ENCODE results near the gene NACA2.
"Not testable (repeated sequence)": the region's sequence is repeated elsewhere in the genome, so short reads cannot be mapped to it uniquely, and the experiment has no call there.

NACA2 gene

DNA sequence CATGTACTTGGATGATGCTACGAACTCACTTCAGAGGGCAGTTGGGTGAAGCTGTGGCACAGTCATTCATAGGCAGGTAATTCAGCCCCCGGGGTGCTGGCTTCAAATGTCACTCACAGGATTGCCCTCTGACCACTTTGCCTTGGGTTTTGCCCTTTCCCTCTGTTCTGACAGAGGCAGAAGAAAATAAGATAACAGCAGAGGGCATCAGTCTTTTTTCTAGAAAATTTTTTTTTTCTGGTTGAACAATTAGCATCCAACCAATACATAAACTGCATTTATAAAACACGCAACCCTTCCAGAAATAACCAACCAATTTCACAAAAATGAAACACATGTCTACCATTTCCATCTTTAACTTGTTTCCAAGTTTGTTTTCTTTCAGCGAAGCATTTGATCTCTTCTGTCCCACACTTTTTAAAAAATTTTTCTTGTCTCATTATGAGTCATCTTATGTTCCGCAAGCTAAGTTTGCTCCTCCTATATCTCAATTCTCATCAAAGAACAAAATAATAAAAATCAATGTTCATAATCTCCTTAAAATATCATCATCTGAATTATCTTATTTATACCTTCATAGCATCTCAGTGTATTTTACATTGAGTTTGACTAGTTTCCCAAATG lies 15.6 kb downstream of the NACA2 start:
- no peak for DNase-seq

DNA sequence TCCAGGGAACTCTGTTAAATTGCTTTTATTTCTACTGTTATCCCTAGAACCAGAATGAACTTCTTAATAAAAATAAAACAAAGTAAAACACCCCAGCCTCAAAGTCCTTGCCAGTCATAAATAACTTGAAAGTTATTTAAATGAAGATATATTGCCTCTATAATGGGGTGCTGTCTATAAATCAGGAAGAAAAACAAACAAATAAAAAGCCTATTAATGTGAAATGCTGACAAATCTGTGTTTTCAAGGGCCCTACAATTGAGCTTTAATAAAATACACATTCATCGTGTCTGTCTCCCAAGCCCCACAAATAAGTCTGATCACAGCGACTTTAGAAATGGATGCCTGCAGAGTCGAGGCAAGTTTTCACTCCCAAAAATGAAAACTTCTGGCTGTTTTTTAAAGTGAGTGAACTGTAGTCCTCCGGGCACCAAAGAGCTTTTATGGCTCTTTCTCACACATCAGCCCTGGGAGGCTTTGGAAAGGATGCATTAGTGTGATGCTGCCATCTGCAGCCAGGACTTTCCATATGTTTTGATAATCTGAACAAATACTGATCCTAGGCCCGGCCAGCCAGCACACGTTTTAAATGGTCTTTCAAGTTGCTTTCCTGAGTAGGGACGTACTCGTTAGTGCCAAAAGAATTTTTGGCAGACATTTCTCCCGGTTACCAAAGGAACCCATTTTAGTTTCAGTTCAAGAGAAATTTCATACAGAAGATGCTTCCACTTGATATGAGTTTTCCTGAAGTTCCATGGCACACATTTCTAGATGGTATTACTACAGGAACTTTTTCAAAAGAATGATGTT lies 16.3 kb downstream of the NACA2 start:
- DNase-seq, result no peak

DNA sequence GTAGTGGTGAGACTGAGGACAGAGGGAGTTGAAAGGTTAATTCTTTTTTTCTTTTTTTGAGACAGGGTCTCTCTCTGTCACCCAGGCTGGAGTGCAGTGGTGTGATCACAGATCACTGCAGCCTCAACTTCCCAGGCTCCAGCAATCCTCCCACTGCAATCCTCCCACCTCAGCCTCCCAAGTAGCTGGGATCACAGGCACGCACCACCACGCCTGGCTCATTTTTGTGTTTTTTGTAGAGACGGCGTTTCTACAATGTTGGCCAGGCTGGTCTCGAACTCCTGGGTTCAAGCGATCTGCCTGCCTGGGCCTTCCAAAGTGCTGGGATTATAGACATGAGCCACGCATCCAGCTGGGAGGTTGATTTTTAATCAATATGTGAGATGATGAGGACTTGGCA lies 18.5 kb downstream of the NACA2 start:
- not testable (repeated sequence) for DNase-seq

DNA sequence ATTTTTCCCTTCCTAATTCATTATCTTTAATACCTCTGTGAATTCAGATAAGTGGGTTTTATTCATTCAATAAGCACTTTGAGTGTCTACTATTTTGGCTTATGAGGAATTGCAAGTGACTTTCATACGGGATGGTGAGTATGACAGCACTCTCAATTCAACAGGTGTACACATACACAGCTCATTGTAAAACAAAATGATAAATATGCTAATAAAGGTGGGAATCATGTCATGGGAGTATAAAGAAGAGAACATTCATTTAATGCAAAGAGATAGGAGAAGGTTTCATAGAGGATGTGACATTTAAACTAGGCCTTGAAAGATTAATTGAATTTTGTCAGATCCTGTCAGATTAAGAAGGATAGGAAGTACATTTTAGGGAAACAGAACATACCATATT lies 19.4 kb downstream of the NACA2 start:
- no peak for DNase-seq

DNA sequence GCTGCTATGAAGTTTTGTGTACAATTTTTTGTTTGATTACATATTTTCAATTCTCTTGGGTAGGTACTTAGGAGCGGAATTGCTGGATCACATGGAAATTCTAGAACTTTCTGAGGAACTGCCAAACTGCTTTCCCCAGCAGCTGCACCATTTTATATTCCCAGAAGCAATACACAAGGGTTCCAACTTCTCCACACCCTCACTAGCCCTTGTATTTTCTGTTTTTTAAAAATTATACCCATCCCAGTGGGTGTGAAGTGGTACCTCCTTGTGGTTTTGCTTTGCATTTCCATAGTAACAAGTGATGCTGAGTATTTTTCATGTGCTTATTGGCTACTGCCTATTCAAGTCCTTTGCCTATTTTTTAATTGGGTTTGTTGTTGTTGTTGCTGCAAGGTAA lies 20.9 kb downstream of the NACA2 start:
- DNase-seq, result no peak

DNA sequence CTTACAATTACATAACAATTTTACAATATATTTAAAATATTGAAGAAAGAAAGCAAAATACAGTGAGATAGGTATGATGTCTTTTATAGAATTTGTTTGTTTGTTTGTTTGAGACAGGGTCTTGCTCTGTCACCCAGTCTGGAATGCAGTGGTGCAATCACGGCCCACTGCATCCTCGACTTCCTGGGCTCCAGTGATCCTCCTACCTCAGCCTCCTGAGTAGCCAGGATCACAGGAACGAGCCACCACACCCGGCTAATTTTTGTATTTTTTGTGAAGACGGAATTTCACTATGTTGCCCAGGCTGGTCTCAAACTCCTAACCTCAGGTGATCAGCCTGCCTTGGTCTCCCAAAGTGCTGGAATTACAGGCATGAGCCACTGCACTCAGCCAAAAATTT lies 21.5 kb downstream of the NACA2 start:
- DNase-seq, result not testable (repeated sequence)

- DNase-seq, result no peak
Observed at GRCh38 chr17:61568219-61569072, 22.6 kb downstream of the NACA2 start.

DNA sequence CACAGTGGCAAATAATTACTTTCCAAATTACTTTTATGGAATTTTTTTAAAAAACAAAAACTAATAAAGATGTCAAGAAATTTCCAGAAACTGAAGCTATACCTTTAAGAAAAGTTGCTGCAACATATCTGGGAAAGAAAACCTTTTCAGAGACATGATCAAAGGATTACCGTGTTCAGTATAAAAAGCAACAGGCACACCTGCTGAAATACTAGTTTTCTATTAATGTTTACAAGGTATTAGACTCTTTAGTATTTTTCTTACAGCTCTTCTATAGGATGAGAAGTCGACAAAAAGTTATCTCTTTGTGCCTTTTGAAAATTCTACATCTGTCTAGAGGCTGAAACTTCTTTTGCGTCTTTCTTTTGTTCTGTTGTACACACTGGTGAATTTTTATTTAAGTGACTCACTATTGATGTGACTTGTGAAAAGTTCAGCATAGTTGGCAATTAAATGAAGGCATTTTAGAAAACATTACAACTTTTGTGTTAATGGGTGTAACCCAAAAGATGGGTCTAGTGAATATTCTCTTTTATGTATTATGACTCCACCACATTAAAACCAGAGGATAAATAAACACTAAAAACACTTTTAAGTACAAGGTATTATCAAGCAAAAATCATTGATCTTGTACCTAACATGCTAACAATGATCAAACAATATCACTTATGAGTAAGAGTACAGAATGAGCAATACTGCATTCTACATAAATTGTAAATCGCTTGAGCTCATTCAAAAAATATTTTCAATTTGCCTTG lies 23.8 kb downstream of the NACA2 start:
- DNase-seq, result no peak

- not testable (repeated sequence) for DNase-seq
Observed at GRCh38 chr17:61566448-61566847, 24.6 kb downstream of the NACA2 start.

- not testable (repeated sequence) for DNase-seq
Observed at GRCh38 chr17:61565850-61566249, 25.2 kb downstream of the NACA2 start.

GRCh38 chr17:61565213-61565612 lies 25.8 kb downstream of the NACA2 start:
- no peak for DNase-seq

DNA sequence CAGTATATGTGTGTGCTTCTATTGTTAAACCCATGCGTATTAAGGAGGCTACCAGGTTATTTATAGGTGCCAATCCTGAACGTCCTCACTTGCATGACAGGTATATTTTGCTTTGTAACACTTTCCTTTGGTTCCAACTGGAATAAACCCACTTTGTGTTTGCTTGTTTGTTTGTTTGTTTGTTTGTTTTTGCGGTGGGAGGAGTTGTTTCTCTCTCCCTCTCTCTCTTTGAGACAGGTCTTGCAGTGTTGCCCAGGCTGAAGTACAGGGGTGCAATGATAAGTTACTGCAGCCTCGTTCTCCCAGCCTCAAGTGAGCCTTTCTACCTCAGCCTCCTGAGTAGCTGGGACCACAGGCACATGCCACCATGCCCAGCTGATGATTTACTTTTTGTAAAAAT lies 28.7 kb downstream of the NACA2 start:
- no peak for DNase-seq

DNA sequence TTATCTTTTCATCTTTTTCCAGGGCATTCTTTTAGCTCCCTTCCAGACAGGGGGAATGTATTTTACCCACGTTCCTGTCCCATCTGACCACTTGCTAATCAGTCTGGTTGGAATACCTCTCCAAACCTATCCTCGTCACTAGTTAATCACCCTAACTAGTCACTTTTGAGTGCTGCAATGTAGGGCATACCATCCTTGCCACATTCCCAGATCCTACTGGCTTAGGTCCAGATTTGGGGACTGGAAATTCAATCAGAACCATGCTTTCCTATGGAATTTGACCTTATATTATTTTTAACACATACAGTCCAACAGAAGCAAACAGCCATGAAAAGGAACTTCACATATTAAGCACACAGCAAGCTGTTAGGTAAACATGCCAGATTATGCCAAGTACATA lies 29.7 kb downstream of the NACA2 start:
- no peak for DNase-seq

- DNase-seq, result no peak
Observed at GRCh38 chr17:61560071-61560470, 30.9 kb downstream of the NACA2 start.

GRCh38 chr17:61556224-61557188 lies 34.5 kb downstream of the NACA2 start:
- DNase-seq, result no peak

- DNase-seq, result no peak
Observed at GRCh38 chr17:61555127-61555566, 35.9 kb downstream of the NACA2 start.

DNA sequence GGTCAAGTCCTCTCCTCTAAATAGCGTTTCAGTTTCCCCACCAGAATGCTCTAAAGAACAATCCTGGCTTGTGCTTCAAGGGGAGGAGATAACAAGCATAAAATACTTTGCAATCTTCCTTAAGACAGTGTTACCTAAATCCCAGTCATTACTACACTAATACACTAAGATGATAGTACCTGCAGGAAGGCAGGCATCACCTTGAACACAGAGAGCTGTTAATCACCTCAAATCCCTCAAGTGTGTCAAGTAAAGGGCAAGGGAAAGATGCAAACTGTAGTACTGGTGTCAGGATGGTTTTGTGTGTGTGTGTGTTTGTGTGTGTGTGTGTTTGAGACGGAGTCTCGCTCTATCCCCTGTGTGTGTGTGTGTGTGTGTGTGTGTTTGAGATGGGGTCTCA lies 36.8 kb downstream of the NACA2 start:
- no peak for DNase-seq

GRCh38 chr17:61552560-61552959 lies 38.5 kb downstream of the NACA2 start:
- DNase-seq, result not testable (repeated sequence)

DNA sequence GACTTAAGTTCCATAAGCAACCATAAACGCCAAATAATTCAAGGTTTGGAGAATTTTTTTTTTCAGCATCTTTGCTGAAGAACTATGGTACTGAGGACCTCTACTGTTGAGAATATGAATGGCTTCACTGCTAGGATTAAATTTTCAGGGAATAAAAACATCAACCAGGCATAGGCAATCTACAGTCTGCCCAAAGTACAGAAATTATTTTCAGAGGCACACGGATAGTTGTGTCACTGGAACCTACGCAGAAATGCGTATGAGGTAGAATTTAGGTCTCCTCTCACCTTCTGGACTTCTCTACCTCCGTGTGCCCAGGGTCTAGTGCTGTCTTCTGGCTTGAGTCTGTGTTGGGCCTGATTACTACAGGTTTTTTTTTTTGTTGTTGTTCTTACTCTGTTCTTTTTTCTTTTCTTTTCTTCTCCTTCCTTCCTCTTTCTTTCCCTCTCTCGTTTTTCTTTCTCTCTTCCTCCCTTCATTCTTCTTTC lies 39.7 kb downstream of the NACA2 start:
- no peak for DNase-seq

DNA sequence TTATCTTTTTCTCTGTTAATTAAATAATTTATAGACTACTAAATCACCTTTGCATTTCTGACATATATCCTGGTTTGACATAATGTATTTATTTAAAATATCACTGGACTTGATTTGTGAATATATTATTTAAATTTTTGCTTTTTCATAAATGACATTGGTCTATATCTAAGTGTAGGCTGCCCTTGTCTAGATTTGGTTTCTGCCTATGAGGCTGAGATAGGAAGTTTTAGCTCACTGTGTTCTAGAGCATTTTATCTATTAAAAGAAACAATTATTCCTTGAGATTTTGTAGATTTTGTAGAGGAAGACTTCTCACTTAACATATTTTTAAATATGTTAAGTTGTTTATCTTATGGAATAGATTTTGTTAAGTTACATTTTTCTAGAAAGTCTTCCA lies 43.9 kb downstream of the NACA2 start:
- DNase-seq, result no peak

- no peak for DNase-seq
Observed at GRCh38 chr17:61545335-61545938, 45.6 kb downstream of the NACA2 start.

Data from stimulated activated CD4-positive, alpha-beta T cell treated with anti-CD3 and anti-CD28 coated beads, Interleukin-12 subunit alpha, Interleukin-12 subunit beta, amount 100 ng/mL, for 4 hours (primary cell).